NCI-H2081 (cell line): ENCODE data around the gene DNAJB1.

Experiments
- DNase-seq, 2 experiments: peaks; one replicate each; lab custom pipeline; 2025; lab: John Stamatoyannopoulos, UW

The DNAJB1 gene

DNA sequence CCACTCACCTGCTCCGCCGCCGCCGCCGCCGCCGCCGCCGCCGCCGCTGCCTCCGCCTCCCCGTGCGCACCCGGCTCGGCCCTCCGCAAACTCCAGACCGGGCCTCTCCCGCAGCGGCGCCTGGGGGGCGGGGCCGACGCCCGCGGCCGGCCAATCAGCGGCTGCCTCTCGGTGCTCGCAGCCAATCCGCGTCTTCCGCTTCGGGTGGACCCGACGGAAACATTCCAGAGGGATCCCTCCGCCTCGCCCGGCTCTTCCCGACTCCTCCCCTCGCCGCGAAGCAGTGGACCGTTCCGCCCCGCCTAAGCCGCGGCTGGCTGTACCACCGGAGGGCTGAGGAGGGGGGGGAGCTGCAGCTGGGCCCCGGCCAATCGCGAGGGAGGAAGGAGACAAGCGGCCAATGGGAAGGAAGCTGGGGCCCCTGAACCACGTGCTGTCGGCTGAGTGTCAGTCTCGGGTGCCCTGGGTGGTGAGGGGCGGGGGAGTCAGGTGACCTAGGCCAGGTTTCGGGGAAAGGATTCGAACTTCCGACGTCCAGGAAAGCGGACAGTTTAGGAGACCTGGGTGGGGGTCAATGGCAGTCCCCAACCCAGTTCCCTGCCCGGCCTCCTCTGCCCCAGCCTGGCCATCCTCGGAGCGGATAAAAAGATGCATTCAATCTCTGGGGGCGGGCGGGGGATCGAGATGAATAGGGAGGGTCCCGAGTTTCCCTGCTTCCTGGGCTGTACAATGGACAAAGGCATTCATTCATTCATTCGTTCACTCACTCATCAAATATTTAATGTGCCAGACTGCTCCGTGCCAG lies 22.0 kb downstream of the DNAJB1 start, which contains the start of gene GIPC1:
Gene GIPC1 (minus strand): TSS at position 99 of the 805 bp plus-strand sequence. CDS start 13,151 bp downstream, outside the sequence.
- peak; percentile 98 to 99 for DNase-seq

DNA sequence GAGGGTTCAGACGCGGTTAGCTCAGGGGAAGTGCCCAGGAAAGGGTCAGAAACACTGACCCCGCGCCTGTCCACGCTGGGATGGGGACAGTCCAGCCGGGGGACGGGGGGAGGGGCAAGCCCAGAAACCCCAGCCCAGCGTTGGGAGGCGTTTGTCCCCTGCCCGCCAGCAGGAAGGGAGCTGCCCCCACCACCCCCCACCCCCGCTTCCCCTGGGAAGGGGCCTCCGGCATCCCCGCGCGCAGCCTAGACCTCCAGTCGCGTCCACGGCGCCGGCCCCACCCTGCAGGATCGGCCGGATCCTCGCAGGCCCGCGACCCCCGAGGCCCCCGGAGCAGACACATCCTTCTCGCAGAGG lies 22.5 kb downstream of the DNAJB1 start:
- DNase-seq = no peak

- DNase-seq = no peak
Observed at GRCh38 chr19:14494910-14495671, 23.1 kb downstream of the DNAJB1 start.

DNA sequence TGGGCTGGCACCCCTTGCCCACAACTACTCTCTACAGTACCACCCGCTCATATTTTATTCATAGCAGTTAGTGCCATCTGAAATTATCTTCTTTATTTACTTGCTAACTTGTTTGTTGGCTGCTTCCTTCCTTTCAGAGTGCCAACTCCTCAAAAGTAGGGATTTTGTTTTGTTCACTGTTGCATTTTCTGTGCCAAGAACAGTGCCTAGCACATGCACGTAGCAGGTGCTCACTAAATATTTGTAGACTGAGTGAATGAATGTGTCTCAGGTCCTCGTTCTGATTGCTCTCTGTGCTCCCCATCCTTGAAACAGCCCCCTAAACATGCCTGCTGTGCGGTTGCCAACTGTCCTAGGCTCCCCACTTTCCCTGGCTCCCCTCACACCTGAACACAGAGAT lies 23.8 kb downstream of the DNAJB1 start:
- DNase-seq = no peak

DNA sequence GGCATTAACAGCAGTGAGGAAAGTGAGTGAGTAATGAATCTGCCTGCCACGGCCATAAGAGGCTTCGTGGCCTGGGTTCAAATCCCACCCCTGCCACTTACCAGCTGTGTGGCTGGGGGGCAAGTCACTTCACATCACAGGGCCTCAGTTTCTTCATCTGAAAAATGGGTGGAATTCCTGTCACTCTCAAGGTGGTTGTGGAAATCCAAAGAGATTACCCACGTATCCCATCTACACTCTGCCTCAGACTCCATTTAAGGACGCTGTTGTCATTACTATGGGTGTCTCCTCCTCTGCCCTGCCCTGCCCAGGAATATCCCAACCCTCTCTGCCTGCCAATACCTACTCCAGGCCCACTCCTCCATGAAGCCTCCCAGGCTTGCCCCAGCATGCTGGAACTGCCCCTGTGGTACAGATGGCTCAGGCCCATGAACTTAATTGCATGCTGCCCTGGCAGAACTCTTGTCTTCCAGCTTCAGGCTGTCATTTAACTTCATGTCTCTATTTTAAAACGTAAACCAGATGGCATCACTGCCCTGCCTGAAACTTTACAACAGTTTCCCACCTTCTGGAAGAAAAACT lies 25.4 kb downstream of the DNAJB1 start:
- DNase-seq = no peak

GRCh38 chr19:14487370-14488125 lies 30.6 kb downstream of the DNAJB1 start:
- DNase-seq = no peak

GRCh38 chr19:14482172-14482941 lies 35.8 kb downstream of the DNAJB1 start:
- DNase-seq = no peak

DNA sequence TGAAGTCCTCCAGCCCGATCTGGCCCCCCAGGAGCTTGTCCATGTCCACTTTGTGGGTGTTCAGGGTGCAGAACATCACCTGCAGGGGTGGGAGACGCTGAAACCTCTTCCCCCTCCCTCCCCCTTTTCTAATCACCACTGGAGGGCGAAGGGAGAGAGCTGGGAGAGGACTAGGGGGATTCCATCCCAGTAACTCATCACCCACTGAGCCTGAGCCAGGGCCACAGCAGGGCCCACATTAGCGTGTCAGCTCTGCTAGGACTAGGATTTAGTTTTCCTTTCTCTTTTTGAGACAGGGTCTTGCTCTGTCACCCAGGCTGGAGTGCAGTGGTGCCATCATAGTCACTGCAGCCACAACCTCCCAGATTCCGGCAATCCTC lies 37.5 kb downstream of the DNAJB1 start:
- no peak for DNase-seq

DNA sequence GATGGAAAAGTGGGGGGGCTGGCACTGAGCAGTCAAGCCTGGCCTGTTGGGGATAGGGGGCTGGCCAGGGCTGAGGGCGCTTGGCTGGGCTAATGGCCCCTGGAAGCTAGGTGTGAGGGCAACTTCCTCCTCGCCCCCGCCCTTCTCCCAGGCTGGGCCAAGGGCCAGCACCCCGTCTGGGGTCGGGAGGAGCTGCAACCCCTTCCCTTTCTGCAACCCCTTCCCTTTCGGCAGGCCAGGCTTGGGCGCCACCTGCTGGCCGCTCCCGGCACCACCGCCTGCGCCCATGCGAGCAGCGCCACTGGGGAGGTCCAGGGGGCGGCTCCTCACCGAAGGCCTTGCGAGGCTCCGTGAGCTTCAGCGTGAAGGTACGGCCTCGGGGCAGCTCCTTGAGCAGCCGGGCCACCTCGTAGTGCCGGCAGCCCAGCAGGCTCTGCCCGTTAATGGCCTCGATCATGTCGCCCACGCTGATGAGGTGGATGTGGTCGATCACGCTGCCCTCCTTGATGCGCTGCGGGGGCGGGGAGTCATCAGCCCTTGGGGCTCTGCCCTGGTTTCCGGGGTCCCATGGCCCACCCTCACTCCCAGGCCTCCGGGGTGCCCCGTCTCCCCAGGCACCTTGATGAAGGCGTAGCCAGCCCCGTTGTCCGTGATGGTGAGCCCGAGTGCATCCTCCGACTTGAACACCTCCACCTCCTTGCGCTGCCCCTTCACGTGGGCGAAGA lies 38.1 kb downstream of the DNAJB1 start:
- no peak for DNase-seq

- DNase-seq = no peak
Observed at GRCh38 chr19:14479309-14479974, 38.8 kb downstream of the DNAJB1 start.

GRCh38 chr19:14478113-14478545 lies 40.1 kb downstream of the DNAJB1 start:
- no peak for DNase-seq

DNA sequence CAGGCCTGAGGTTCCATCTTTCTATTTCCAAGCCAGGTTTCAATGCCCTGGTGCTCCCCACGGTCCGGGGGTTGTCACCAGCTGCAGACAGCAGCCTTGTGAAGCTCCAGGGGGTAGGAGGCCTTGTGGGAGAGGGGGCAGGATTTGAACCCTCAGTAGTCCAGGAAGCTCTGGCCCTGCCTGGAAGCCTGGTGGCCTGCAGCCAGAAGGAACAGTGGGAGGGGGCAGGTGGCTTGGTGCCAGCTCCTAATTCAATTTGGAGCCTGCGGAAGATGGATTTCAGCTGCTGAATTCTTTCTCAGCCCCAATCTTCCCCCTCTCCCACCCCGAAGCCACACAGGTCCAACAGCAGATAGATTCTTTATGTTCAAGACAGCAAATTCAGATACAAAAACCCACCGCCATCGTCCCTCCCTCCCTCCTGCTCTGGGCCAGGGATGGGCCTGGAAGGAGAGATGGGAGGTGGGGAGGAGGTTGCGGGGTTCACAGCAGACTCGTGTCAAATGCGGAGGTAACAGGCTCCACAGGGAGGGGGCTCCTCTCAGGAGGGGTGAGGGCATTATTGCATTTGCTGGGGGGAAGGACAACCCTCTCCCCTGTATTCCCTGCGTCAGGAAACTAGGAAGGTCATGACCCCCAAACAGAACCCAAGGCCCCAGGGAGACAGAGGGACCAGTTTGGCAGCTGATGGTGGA lies 40.6 kb downstream of the DNAJB1 start:
- no peak for DNase-seq

DNA sequence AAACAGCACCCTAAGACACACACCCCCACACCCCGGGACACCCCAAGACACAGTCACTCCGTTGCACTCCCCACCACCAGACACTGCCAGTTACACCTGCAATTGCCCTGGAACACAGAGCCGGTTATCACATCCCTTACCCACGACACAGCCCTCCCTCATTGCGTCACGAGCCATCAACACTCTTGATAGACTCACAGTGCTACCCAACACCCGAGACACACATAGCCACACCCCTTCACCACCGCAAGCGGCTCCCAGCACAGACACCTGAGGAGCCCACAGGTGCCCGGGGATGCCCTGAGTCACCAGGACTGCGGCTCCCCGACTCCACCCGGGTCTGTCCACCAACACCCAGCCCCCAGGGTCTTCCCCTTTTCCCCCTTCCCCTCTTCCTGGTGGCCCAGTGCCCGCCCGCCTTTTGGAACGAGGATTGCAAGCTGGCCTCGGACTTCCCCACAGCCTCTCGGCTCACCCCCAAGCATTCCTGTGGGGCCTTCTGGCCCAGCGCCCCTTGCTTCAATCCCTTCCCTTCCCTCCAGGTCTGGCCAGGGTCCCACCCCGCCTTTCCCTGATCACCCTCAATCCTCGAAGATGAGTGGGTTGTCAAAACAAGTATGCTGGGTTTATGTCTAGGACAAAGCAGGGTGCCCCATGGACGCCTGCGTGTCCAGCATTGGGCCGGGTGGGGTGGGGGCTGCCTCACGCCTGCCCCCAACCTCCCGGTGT lies 41.4 kb downstream of the DNAJB1 start:
- peak in 1 of 2 experiments; percentile 7 for DNase-seq

- no peak for DNase-seq
Observed at GRCh38 chr19:14476327-14476672, 41.9 kb downstream of the DNAJB1 start.

DNA sequence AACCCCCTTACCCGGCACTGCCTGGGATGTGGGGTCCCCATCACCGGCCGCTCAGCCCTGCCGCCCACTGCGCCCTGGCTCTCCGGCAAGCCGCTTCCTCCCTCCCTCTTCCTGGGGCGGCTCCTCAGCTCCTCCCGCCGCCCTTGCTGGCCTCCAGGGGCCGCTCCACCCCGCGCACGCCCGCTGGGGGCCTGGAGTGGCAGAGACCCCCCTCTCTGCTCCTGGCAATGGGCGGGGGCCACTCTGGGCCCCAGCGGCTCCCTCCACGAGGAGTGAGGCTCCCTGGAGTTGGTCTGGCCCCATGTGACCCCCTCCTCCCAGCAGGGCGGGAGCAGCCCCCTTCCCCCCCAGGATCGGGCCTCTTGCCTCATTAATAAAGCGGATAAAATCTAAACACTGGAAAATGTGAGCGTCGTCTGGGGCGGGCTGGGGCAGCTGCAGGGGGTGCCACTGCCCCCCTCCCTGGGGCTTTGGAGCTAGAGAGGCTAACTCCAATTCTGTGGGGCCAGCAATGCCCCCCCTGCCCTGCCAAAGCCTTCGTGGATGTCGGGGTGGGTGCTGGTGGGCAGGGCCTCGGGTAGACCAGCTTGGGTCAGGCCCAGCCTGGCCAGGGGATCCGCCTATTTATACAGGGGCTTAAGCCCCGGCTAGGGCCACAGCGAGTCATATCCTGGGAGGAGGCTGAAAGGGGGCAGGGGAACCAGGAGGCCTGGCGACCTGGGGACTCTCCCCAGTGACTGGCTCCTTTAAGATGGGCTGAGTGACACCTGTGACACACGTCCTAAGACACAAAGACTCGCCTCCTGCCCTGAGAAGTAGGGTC lies 42.7 kb downstream of the DNAJB1 start, which contains the start of gene PTGER1:
Gene PTGER1 (minus strand): TSS at position 104 of the 823 bp plus-strand sequence. CDS start 1,034 bp downstream, outside the sequence.
- DNase-seq = no peak

DNA sequence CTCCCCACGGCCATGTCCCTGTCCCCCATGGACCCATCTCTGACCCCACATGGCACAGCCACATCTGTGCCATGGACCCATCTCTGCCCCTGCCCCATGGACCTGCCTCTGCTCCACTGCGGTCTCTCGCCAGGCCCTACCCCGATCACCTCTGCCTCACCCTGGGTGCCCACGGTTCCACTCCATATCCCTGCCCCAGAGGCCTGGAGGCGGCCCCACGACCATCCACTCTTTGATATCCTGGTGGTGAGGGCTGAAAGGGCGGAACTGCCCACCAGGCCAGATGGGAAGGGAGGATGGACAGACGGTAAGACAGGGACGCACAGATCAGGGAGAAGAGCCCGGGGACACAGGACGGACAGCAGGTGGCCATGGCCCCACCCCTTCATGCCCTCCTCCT lies 43.4 kb downstream of the DNAJB1 start:
- DNase-seq = no peak

- DNase-seq = peak in 1 of 2 experiments; percentile 27
Observed at GRCh38 chr19:14473978-14474578, 44.1 kb downstream of the DNAJB1 start.
